ENCODE data around the gene DDX28.

- TF ChIP-seq CTCF (IDR thresholded peaks at IDR 0.05; ENCODE audit: low read depth, low read length, missing input control) (no peak), TAF1 (conservative IDR thresholded peaks at IDR 0.05) (no peak), ATF3 (IDR thresholded peaks at IDR 0.05) (no peak), RXRA (IDR thresholded peaks at IDR 0.05) (no peak), MAX (IDR thresholded peaks at IDR 0.05) (no peak), REST (IDR thresholded peaks at IDR 0.05) (no peak), EGR1 (IDR thresholded peaks at IDR 0.05; ENCODE audit: low read depth in 2 of 2) (no peak), GABPA (IDR thresholded peaks at IDR 0.05 in 1 of 2, conservative IDR thresholded peaks at IDR 0.05 in 1 of 2) (no peak)
These were observed 23.0 kb downstream of the DDX28 start for GRCh38 chr16:67999985-68000384.
